ENCODE results near the gene USP46. TPM values are rescaled to one million over a fixed set of nuclear protein-coding genes. Genes with fewer than 3 reads are reported as not detected.

USP46 gene
- total RNA-seq, 1 donor from 2014 or later: 14.7 TPM

DNA sequence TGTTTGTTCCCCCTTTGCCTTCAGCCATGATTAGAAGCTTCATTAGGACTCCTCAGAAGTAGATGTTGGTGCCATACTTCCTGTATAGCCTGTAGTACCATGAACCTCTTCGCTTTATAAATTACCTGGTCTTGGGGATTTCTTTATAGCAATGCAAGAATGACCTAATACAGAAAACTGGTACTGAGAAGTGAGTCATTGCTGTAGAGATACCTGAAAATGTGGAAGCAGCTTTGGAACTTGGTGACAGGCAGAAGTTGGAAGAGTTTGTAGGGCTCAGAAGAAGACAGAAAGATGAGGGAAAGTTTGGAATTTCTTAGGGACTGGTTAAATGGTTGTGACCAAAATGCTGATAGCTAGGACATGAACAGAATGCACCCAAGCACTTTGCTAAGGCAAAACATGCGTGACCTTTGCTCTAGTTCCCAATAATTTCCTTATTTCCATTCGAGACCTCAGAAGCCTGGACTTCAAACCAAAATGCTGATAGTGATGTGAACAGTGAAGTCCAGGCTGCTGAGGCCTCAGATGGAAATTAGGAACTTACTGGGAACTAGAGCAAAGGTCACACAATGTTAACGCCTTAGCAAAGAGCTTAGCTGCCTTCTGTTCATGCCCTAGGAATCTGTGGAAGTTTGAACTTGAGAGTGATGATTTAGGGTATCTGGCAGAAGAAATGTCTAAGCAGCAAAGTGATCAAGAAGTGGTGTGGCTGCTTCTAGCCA is 3.0 kb upstream of the USP46 start:
- DNase-seq (ENCODE audit: low read depth) (peak; percentile 74), FAIRE-seq (peak; percentile 40)
- Histone ChIP-seq H3K27me3 (ENCODE audit: control insufficient read depth, insufficient read depth, low read length) (no peaks in the 10 kb centered on the region), H3K36me3 (ENCODE audit: control insufficient read depth, insufficient read depth, low read length) (no peaks in the 10 kb centered on the region), H3K4me3 (ENCODE audit: low read depth, low read length) (no peak overlapping the region)
- TF ChIP-seq CTCF (IDR thresholded peaks at IDR 0.05; ENCODE audit: insufficient read depth, low read length, severe bottlenecking): no peak

DNA sequence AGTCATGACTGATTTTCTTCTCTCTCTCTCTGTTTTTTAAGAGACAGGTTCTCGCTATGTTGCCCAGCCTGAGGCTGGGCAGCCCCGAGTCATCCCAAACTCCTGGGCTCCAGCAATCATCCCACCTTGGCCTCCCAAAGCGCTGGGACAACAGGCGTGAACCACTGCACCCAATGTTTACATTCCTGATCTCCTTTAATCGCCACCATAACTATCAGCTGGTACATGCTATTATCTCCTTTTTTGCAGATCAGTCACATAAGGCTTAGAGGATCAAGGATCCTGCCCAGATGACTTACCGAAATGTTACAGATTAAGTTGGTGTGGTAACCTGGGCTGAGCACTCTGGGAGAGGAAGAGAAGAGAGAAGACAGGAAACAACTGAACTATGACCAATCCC is 1.5 kb upstream of the USP46 start:
- DNase-seq (ENCODE audit: low read depth) (no peak), FAIRE-seq (no peak)
- no peaks in the 10 kb centered on the region for H3K27me3 ChIP-seq (ENCODE audit: control insufficient read depth, insufficient read depth, low read length)
- H3K36me3 ChIP-seq (ENCODE audit: control insufficient read depth, insufficient read depth, low read length): no peaks in the 10 kb centered on the region
- no peak overlapping the region for H3K4me3 ChIP-seq (ENCODE audit: low read depth, low read length)
- no peak for TF ChIP-seq CTCF (IDR thresholded peaks at IDR 0.05; ENCODE audit: insufficient read depth, low read length, severe bottlenecking)

DNA sequence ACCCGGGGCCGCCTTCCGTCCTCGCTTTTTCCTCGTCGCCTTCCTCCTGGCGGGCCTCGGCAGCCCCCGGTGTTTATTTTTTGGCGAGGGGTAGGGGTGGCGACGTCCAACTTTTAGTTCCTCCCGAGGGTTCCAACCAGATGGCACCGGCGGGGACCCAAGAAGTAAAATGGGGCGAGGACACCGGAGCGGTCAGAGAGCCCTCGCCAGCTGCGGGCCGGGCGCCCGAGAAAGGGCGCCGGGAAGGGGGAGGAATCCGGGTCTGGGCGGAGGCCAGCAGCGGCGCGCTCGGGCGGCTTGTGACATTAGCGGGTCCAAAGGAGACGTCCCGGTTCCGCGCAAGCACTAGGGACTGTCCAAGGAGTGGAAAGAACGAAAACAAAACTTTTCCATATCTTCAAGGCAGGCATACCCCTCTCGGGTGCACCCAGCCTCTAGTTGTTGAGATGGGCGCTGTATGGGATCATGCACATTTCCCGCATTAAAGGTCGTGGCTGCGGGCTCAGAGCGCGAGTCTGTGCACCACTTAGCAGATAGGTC is 691 bp upstream of the USP46 start:
- Histone ChIP-seq H3K4me3 (ENCODE audit: low read depth, low read length) (peak overlapping the region; percentile 76), H3K27me3 (ENCODE audit: control insufficient read depth, insufficient read depth, low read length) (no peaks in the 10 kb centered on the region), H3K36me3 (ENCODE audit: control insufficient read depth, insufficient read depth, low read length) (no peaks in the 10 kb centered on the region)
- no peak for DNase-seq (ENCODE audit: low read depth)
- no peak for TF ChIP-seq CTCF (IDR thresholded peaks at IDR 0.05; ENCODE audit: insufficient read depth, low read length, severe bottlenecking)
- FAIRE-seq: no peak

GRCh38 chr4:52658641-52659000 is 480 bp downstream of the USP46 start:
- no peak for DNase-seq (ENCODE audit: low read depth)
- no peak for TF ChIP-seq CTCF (IDR thresholded peaks at IDR 0.05; ENCODE audit: insufficient read depth, low read length, severe bottlenecking)
- FAIRE-seq: no peak

DNA sequence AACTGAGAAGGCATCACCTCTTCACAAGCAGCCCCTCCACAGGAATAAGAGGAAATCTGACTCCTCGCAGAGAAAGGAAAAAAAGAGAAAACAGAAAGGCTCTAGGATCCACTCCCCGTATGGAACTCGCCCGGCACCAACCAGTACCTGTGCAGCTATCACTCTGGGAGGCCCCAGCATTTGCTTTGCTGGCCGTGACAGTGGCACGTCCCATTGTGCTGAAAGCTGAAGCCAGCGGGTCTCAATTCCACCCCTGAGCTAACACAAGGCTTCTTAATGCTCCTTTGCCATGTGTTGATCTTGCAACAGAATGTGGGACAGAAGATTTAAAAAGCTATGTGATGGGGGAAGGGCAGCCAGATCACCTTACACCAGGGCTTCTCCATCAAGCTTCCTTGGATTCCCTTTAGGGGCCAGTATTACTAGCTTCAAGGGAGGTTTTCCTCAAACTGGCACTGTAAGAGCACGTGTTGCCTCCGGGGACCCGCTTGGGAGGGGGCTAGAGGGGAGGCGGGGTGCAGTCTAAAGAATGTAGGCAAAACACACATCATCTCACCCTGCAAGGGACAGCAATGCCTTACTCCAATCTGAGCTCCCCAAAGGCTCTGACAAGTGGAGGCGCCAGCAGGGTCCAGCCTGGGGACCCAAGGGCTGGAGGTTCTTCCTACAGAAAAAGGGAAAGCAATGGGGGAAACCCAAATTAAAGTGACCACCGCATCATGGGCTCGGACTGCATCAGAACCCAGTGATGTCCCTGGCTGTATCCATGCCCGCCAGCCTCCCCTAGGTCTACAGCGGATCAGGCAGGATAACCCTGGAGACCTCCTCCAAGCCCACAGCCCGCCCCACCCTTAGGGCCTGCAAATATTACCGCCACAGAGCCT is 1.2 kb downstream of the USP46 start:
- H3K4me3 ChIP-seq (ENCODE audit: low read depth, low read length): peak overlapping the region; percentile 76
- no peaks in the 10 kb centered on the region for H3K36me3 ChIP-seq (ENCODE audit: control insufficient read depth, insufficient read depth, low read length)
- H3K27me3 ChIP-seq (ENCODE audit: control insufficient read depth, insufficient read depth, low read length): no peaks in the 10 kb centered on the region
- TF ChIP-seq CTCF (IDR thresholded peaks at IDR 0.05; ENCODE audit: insufficient read depth, low read length, severe bottlenecking): no peak
- DNase-seq (ENCODE audit: low read depth) (peak; percentile 41), FAIRE-seq (no peak)

More at GRCh38 chr4:52658641-52659000, 480 bp downstream of the USP46 start:
- H3K27me3 ChIP-seq (ENCODE audit: control insufficient read depth, insufficient read depth, low read length): no peaks in the 10 kb centered on the region
- H3K36me3 ChIP-seq (ENCODE audit: control insufficient read depth, insufficient read depth, low read length): no peaks in the 10 kb centered on the region
- peak overlapping the region; percentile 76 for H3K4me3 ChIP-seq (ENCODE audit: low read depth, low read length)

Data from bronchial epithelial cell (primary cell).